Smooth muscle cell (in vitro differentiated cells): ENCODE measurements around the gene ATP10B. TPM values are rescaled to one million over a fixed set of nuclear protein-coding genes. Genes with fewer than 3 reads are reported as not detected.
"Not testable (repeated sequence)": the region's sequence is repeated elsewhere in the genome, so short reads cannot be mapped to it uniquely, and the experiment has no call there.

Experiments
- DNase-seq: peaks from one replicate; lab custom pipeline; 2025; ENCODE audit not compliant: unreplicated experiment; lab: John Stamatoyannopoulos, UW
- H2AFZ ChIP-seq: fragments of 200-600 bp; sonication (generic); 2 replicates; pipeline ENCODE4 v1.6.0; 2016; ENCODE audit warnings: antibody characterized with exemption, low read depth, mild to moderate bottlenecking
- H3F3A ChIP-seq: fragments of 200-600 bp; sonication (generic); 2 replicates; pipeline ENCODE4 v1.6.0; 2017; ENCODE audit warnings: antibody characterized with exemption, low read depth
- H3K27ac ChIP-seq: fragments of 200-600 bp; sonication (generic); 2 replicates; pipeline ENCODE4 v1.5.1; 2016; ENCODE audit warnings: low read depth, mild to moderate bottlenecking
- H3K27me3 ChIP-seq: fragments of 200-600 bp; sonication (generic); 2 replicates; pipeline ENCODE4 v1.6.1; 2016; ENCODE audit warnings: low read depth, mild to moderate bottlenecking
- H3K36me3 ChIP-seq: fragments of 200-600 bp; sonication (generic); 2 replicates; pipeline ENCODE4 v1.5.1; 2016; ENCODE audit warnings: low read depth
- H3K4me1 ChIP-seq: fragments of 200-600 bp; sonication (generic); 2 replicates; pipeline ENCODE4 v1.5.1; 2016; ENCODE audit warnings: low read depth
- H3K4me2 ChIP-seq: fragments of 200-600 bp; sonication (generic); 2 replicates; pipeline ENCODE4 v1.6.0; 2016; ENCODE audit warnings: mild to moderate bottlenecking
- H3K4me3 ChIP-seq: fragments of 200-600 bp; sonication (generic); 2 replicates; pipeline ENCODE4 v1.5.1; 2016; ENCODE audit warnings: mild to moderate bottlenecking
- H3K79me2 ChIP-seq: fragments of 200-600 bp; sonication (generic); 2 replicates; pipeline ENCODE4 v1.6.0; 2016; ENCODE audit warnings: low read depth, mild to moderate bottlenecking
- H3K9ac ChIP-seq: fragments of 200-600 bp; sonication (generic); 2 replicates; pipeline ENCODE4 v1.6.0; 2016; ENCODE audit warnings: low read depth
- H3K9me3 ChIP-seq: fragments of 200-600 bp; sonication (generic); replicated peaks from 2 replicates; pipeline ENCODE4 v1.5.1; 2016; ENCODE audit warnings: low read depth
- H4K20me1 ChIP-seq: fragments of 200-600 bp; sonication (generic); 2 replicates; pipeline ENCODE4 v1.6.0; 2016; ENCODE audit warnings: low read depth
- WGBS: methylation state at CpG from one replicate; pipeline ENCODE4 v1.1.7; 2016; ENCODE audit warnings: low lambda C conversion rate; 5-methylcytosine and 5-hydroxymethylcytosine counted together
- polyA plus RNA-seq: library from polyadenylated mRNA; unstranded; fragments of >200 nt; fragmentation: Nextera tagmentation; extraction: Ambion mirVana; gene quantifications from 2 replicates; pipeline ENCODE4 v1.2.1, GENCODE V29; 2016
- total RNA-seq: library from RNA; depleted of rRNA; stranded (reverse); fragments of >200 nt; gene quantifications from 2 replicates; pipeline ENCODE4 v1.2.3, GENCODE V29; 2014
- TF ChIP-seq, protein P1 (sequence below): fragments of 200-600 bp; sonication (generic); IDR thresholded peaks from 2 replicates; pipeline ENCODE4 v1.5.1; 2017; ENCODE audit warnings: borderline replicate concordance, mild to moderate bottlenecking, antibody characterized with exemption; ENCODE audit not compliant: insufficient read depth, poor library complexity, severe bottlenecking

The ATP10B gene
- total and polyA plus RNA-seq, 2 experiments from 2014 or later, result 0.13 TPM; not detected in 1

GRCh38 chr5:160887780-160888179 lies 35.8 kb upstream of the ATP10B start:
- WGBS, result 74% methylated on average over 3 of the region's 3 CpGs
- H3K79me2 ChIP-seq, result no peaks in the 10 kb centered on the region
- no peaks in the 10 kb centered on the region for H3F3A ChIP-seq
- DNase-seq, result no peak
- no peaks in the 10 kb centered on the region for H3K27me3 ChIP-seq
- no peaks in the 10 kb centered on the region for H3K9me3 ChIP-seq
- H3K4me1 ChIP-seq, result peaks cover 13% of the 10 kb centered on the region
- TF ChIP-seq, protein P1, sequence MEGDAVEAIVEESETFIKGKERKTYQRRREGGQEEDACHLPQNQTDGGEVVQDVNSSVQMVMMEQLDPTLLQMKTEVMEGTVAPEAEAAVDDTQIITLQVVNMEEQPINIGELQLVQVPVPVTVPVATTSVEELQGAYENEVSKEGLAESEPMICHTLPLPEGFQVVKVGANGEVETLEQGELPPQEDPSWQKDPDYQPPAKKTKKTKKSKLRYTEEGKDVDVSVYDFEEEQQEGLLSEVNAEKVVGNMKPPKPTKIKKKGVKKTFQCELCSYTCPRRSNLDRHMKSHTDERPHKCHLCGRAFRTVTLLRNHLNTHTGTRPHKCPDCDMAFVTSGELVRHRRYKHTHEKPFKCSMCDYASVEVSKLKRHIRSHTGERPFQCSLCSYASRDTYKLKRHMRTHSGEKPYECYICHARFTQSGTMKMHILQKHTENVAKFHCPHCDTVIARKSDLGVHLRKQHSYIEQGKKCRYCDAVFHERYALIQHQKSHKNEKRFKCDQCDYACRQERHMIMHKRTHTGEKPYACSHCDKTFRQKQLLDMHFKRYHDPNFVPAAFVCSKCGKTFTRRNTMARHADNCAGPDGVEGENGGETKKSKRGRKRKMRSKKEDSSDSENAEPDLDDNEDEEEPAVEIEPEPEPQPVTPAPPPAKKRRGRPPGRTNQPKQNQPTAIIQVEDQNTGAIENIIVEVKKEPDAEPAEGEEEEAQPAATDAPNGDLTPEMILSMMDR, result no peak
- no peak overlapping the region for H3K27ac ChIP-seq
- no peaks in the 10 kb centered on the region for H3K36me3 ChIP-seq
- H2AFZ ChIP-seq, result no peak overlapping the region
- no peak overlapping the region for H3K4me2 ChIP-seq
- H3K4me3 ChIP-seq, result no peak overlapping the region
- no peak overlapping the region for H3K9ac ChIP-seq
- no peaks in the 10 kb centered on the region for H4K20me1 ChIP-seq

GRCh38 chr5:160873560-160874200 lies 21.7 kb upstream of the ATP10B start:
- not testable (repeated sequence) for H3K27ac ChIP-seq, DNase-seq, H3K27me3 ChIP-seq, H3F3A ChIP-seq, H3K79me2 ChIP-seq, H3K9ac ChIP-seq, H4K20me1 ChIP-seq, H3K4me1 ChIP-seq, H3K9me3 ChIP-seq, H3K36me3 ChIP-seq
- WGBS, result 13% methylated on average over 21 of the region's 21 CpGs
- H3K4me3 ChIP-seq, result peak overlapping the region; percentile 40
- H2AFZ ChIP-seq, result peak overlapping the region; percentile 78
- peak overlapping the region; percentile 80 for H3K4me2 ChIP-seq

GRCh38 chr5:160869989-160870521 lies 18.0 kb upstream of the ATP10B start:
- Histone ChIP-seq H3K27ac (no peak overlapping the region), H3K79me2 (no peaks in the 10 kb centered on the region), H4K20me1 (no peaks in the 10 kb centered on the region), H3K4me1 (no peaks in the 10 kb centered on the region), H3K9ac (no peak overlapping the region), H3K36me3 (no peaks in the 10 kb centered on the region), H3K27me3 (no peaks in the 10 kb centered on the region), H3F3A (no peaks in the 10 kb centered on the region), H3K4me2 (no peak overlapping the region), H2AFZ (peak overlapping the region; percentile 4), H3K4me3 (no peak overlapping the region), H3K9me3 (no peaks in the 10 kb centered on the region)
- DNase-seq, result no peak
- TF ChIP-seq, protein P1, result no peak
- WGBS, result 65% methylated on average over 4 of the region's 4 CpGs

GRCh38 chr5:160867976-160868375 lies 16.0 kb upstream of the ATP10B start:
- no peaks in the 10 kb centered on the region for H4K20me1 ChIP-seq
- TF ChIP-seq, protein P1, result no peak
- no peaks in the 10 kb centered on the region for H3K27me3 ChIP-seq
- no peak overlapping the region for H2AFZ ChIP-seq
- no peak overlapping the region for H3K4me3 ChIP-seq
- no peak overlapping the region for H3K4me2 ChIP-seq
- H3K9ac ChIP-seq, result no peak overlapping the region
- no peak overlapping the region for H3K27ac ChIP-seq
- H3F3A ChIP-seq, result no peaks in the 10 kb centered on the region
- H3K4me1 ChIP-seq, result no peaks in the 10 kb centered on the region
- no peaks in the 10 kb centered on the region for H3K36me3 ChIP-seq
- no peaks in the 10 kb centered on the region for H3K79me2 ChIP-seq
- 93% methylated on average over 6 of the region's 6 CpGs for WGBS
- no peak for DNase-seq
- no peaks in the 10 kb centered on the region for H3K9me3 ChIP-seq
